Chondrocyte (in vitro differentiated cells): ENCODE measurements around the gene KCNH2. TPM values are rescaled to one million over a fixed set of nuclear protein-coding genes. Genes with fewer than 3 reads are reported as not detected.

Source experiments
- DNase-seq: peaks from one replicate; pipeline ENCODE4 v3.0.0; 2021; ENCODE audit warnings: mixed read lengths, low spot score
- H3K27ac Mint-ChIP-seq: one replicate; pipeline ENCODE4 v1.8.0; 2021; ENCODE audit warnings: mild to moderate bottlenecking, moderate library complexity, mixed read lengths; ENCODE audit not compliant: unreplicated experiment
- H3K27me3 Mint-ChIP-seq: 2 replicates; pipeline ENCODE4 v1.8.0; 2021; ENCODE audit warnings: low read depth, mixed read lengths
- H3K36me3 Mint-ChIP-seq: 2 replicates; pipeline ENCODE4 v1.8.0; 2021; ENCODE audit warnings: low read depth, mixed read lengths
- H3K4me1 Mint-ChIP-seq: 2 replicates; pipeline ENCODE4 v1.8.0; 2021; ENCODE audit warnings: low read depth, mild to moderate bottlenecking, mixed read lengths
- H3K4me3 Mint-ChIP-seq: one replicate; pipeline ENCODE4 v1.8.0; 2021; ENCODE audit warnings: mild to moderate bottlenecking, moderate library complexity, mixed read lengths; ENCODE audit not compliant: unreplicated experiment
- H3K9me3 Mint-ChIP-seq: 2 replicates; pipeline ENCODE4 v1.8.0; 2021; ENCODE audit warnings: low read depth, mixed read lengths
- CTCF ChIP-seq: fragments of 200-600 bp; sonication (generic); IDR thresholded peaks from 2 replicates; pipeline ENCODE4 v1.5.0; 2021; ENCODE audit warnings: antibody characterized with exemption, mild to moderate bottlenecking, moderate library complexity
- total RNA-seq: library from RNA; stranded (reverse); gene quantifications from 3 replicates; pipeline ENCODE4 v1.2.1, GENCODE V29; 2021

The KCNH2 gene
- total RNA-seq, 1 donor from 2014 or later = 0.30 TPM

GRCh38 chr7:150946421-150947240 is 31.5 kb downstream of the KCNH2 start:
- H3K9me3 Mint-ChIP-seq = no peaks in the 10 kb centered on the region
- peak; percentile 92 for DNase-seq
- TF ChIP-seq CTCF = no peak
- H3K27me3 Mint-ChIP-seq = no peaks in the 10 kb centered on the region
- peaks cover 10% of the 10 kb centered on the region for H3K4me1 Mint-ChIP-seq
- no peak overlapping the region for H3K4me3 Mint-ChIP-seq
- H3K36me3 Mint-ChIP-seq = no peaks in the 10 kb centered on the region
- no peak overlapping the region for H3K27ac Mint-ChIP-seq

- DNase-seq = peak; percentile 81
- no peak for TF ChIP-seq CTCF
- H3K36me3 Mint-ChIP-seq = no peaks in the 10 kb centered on the region
- H3K4me1 Mint-ChIP-seq = peaks cover 10% of the 10 kb centered on the region
- no peaks in the 10 kb centered on the region for H3K9me3 Mint-ChIP-seq
- peaks cover 6% of the 10 kb centered on the region for H3K27me3 Mint-ChIP-seq
- no peak overlapping the region for H3K4me3 Mint-ChIP-seq
- H3K27ac Mint-ChIP-seq = no peak overlapping the region
Observed at GRCh38 chr7:150945853-150946420, 32.2 kb downstream of the KCNH2 start.

GRCh38 chr7:150945171-150945852 is 32.8 kb downstream of the KCNH2 start:
- Mint-ChIP-seq H3K27ac (no peak overlapping the region), H3K27me3 (peaks cover 6% of the 10 kb centered on the region), H3K9me3 (no peaks in the 10 kb centered on the region), H3K4me1 (peaks cover 10% of the 10 kb centered on the region), H3K4me3 (no peak overlapping the region), H3K36me3 (no peaks in the 10 kb centered on the region)
- DNase-seq = peak; percentile 86
- no peak for TF ChIP-seq CTCF

- DNase-seq = peak; percentile 70
- peaks cover 6% of the 10 kb centered on the region for H3K27me3 Mint-ChIP-seq
- H3K27ac Mint-ChIP-seq = no peak overlapping the region
- no peak for TF ChIP-seq CTCF
- no peak overlapping the region for H3K4me3 Mint-ChIP-seq
- H3K4me1 Mint-ChIP-seq = peaks cover 3% of the 10 kb centered on the region
- no peaks in the 10 kb centered on the region for H3K9me3 Mint-ChIP-seq
- H3K36me3 Mint-ChIP-seq = no peaks in the 10 kb centered on the region
Observed at GRCh38 chr7:150944066-150945042, 33.8 kb downstream of the KCNH2 start.
